Breast epithelium (tissue), 4 donors: Measurements from ENCODE around the gene CBX7. TPM values are rescaled to one million over a fixed set of nuclear protein-coding genes. Genes with fewer than 3 reads are reported as not detected.

Source experiments
- DNase-seq, 2 donors: peaks; one replicate each; pipeline ENCODE4 v3.0.0-alpha.2; 2019; ENCODE audit warnings: low spot score in 2 of 2
- H3K27ac ChIP-seq, 2 donors: fragments of 200-600 bp; sonication (generic) in 1 of 2; one replicate each; pipeline ENCODE4 v1.5.1; 2016 to 2019; ENCODE audit warnings: mild to moderate bottlenecking in 1 of 2
- H3K27me3 ChIP-seq, 2 donors: fragments of 200-600 bp; sonication (generic) in 1 of 2; one replicate each; pipeline versions ENCODE4 v1.5.1 to v1.6.0; 2017 to 2019; ENCODE audit warnings: control low read depth in 1 of 2, mild to moderate bottlenecking in 1 of 2
- H3K36me3 ChIP-seq: fragments of 200-600 bp; one replicate; pipeline ENCODE4 v1.5.1; 2019
- H3K4me1 ChIP-seq, 2 donors: fragments of 200-600 bp; sonication (generic); one replicate each; pipeline ENCODE4 v1.5.1; 2016 to 2019; ENCODE audit warnings: control low read depth in 1 of 2
- H3K4me3 ChIP-seq, 3 donors: fragments of 200-600 bp; sonication (generic); 1 replicate in 2 of 3; 2 replicates in 1 of 3; pipeline ENCODE4 v1.5.1; 2016 to 2019; ENCODE audit warnings: mild to moderate bottlenecking in 3 of 3, moderate library complexity in 2 of 3
- H3K9me3 ChIP-seq, 2 donors: fragments of 200-600 bp; sonication (generic) in 1 of 2; one replicate each; pipeline ENCODE4 v1.5.1; 2016 to 2019; ENCODE audit warnings: control low read depth in 1 of 2
- POLR2A ChIP-seq: fragments of 450-650 bp; IDR thresholded peaks from one replicate; pipeline ENCODE4 v1.6.1; 2016; ENCODE audit warnings: antibody characterized with exemption, mild to moderate bottlenecking, moderate library complexity
- POLR2AphosphoS5 ChIP-seq, 3 donors: sonication (generic); formaldehyde crosslinking; IDR thresholded peaks; one replicate each; pipeline ENCODE4 v1.6.1; 2017; ENCODE audit warnings: antibody characterized with exemption in 3 of 3
- intact Hi-C: fragments of 100-400 bp; cut with DNase I; formaldehyde crosslinking; loops from one replicate; pipeline ENCODE4 v1.15.1; 2023; ENCODE audit warnings: low total_unique reads
- total RNA-seq, 3 donors: library from RNA; depleted of rRNA; stranded (reverse); fragments of >200 nt; gene quantifications; one replicate each; pipeline ENCODE4 v1.1.0, GENCODE V29; 2016
- TF ChIP-seq, protein P1 (sequence below), 3 donors: fragments of 450-650 bp; IDR thresholded peaks; one replicate each; pipeline ENCODE4 v1.5.1; 2016 to 2017; ENCODE audit warnings: antibody characterized with exemption in 3 of 3, mild to moderate bottlenecking in 3 of 3, moderate library complexity in 3 of 3

The CBX7 gene
- total RNA-seq, 3 donors from 2014 or later = 57.1 to 71.9 (median 71.1) TPM

DNA sequence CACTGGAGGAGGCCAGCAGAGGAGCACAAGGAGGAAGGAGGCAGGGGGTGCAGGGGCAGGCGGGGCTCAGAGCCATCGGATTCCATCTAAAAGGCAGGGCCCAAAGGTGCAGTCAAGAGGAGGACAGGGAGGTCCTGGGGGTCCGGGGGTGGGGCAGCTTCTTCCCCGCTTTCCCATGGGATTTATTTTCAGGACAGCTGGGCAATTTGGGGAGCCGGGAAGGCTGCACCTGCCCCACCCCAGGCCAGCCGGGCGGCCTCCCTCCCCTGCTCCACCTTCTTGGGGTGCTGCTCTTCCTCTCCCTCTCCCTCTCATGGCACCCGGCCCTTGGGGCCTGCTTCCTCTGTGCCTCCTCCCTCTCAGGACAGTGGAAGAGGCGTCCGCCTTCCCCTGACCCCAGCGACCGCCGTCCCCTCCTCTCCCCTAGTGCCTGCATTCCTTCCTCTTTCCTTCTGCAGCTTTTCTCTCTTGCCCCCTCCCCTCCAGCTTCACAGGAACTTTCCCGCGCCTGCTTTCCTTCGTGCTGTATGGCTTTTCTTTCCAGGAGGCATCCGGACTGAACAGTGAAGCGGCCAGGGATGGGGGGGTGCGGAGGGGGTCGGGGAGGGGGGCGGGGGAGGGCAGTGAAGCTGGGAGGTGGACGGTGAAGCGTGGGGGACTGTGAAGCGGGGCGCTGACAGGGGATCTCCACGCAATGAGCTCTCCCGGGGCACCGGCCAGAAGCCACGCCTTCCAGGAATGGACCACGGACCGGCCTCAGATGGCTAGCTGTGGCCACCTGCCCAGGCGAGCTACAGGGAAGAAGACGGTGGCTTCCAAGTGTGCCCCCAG is 28.5 kb downstream of the CBX7 start:
- Histone ChIP-seq H3K27me3 (no peaks in the 10 kb centered on the region), H3K4me3 (no peak overlapping the region), H3K36me3 (no peaks in the 10 kb centered on the region), H3K27ac (no peak overlapping the region), H3K9me3 (no peaks in the 10 kb centered on the region), H3K4me1 (no peaks in the 10 kb centered on the region)
- intact Hi-C loops = no loop called here
- no peak for DNase-seq
- TF ChIP-seq POLR2AphosphoS5 (IDR thresholded peaks at IDR 0.05) (no peak), POLR2A (no peak)
- TF ChIP-seq, protein P1, sequence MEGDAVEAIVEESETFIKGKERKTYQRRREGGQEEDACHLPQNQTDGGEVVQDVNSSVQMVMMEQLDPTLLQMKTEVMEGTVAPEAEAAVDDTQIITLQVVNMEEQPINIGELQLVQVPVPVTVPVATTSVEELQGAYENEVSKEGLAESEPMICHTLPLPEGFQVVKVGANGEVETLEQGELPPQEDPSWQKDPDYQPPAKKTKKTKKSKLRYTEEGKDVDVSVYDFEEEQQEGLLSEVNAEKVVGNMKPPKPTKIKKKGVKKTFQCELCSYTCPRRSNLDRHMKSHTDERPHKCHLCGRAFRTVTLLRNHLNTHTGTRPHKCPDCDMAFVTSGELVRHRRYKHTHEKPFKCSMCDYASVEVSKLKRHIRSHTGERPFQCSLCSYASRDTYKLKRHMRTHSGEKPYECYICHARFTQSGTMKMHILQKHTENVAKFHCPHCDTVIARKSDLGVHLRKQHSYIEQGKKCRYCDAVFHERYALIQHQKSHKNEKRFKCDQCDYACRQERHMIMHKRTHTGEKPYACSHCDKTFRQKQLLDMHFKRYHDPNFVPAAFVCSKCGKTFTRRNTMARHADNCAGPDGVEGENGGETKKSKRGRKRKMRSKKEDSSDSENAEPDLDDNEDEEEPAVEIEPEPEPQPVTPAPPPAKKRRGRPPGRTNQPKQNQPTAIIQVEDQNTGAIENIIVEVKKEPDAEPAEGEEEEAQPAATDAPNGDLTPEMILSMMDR (IDR thresholded peaks at IDR 0.05) = no peak

DNA sequence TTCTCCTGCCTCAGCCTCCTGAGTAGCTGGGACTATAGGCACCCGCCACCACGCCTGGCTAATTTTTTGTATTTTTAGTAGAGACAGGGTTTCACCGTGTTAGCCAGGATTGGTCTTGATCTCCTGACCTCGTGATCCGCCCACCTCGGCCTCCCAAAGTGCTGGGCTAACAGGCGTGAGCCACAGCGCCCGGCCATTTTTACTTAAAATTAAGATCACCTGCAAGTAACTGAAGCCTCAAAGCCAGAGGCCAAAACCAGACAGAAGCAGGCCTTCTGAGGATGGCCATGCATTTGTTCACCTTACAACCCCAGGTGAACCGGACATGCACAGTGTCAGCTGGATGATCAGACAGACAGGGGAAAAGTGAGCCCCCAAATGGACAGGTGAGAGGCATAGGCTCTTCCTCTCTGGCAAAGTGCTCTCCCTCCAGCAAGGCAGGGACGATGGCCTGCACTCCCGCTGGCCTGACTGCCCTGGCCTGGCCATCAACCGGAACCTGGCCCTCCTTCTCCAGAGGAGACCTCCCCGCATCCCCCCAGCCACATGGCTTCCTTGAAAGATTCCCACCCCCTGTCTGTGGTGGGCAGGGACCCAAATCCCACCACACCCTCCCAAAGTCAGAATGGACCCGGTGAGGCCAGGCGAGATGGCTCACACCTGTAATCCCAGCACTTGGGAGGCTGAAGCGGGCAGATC is 29.6 kb downstream of the CBX7 start:
- no peak overlapping the region for H3K4me3 ChIP-seq
- intact Hi-C loops = no loop called here
- no peak overlapping the region for H3K27ac ChIP-seq
- no peak for DNase-seq
- no peak for TF ChIP-seq POLR2A
- TF ChIP-seq POLR2AphosphoS5 (IDR thresholded peaks at IDR 0.05) = no peak
- TF ChIP-seq, protein P1 (IDR thresholded peaks at IDR 0.05) = no peak
- no peaks in the 10 kb centered on the region for H3K27me3 ChIP-seq
- no peaks in the 10 kb centered on the region for H3K36me3 ChIP-seq
- no peaks in the 10 kb centered on the region for H3K9me3 ChIP-seq
- H3K4me1 ChIP-seq = no peaks in the 10 kb centered on the region

DNA sequence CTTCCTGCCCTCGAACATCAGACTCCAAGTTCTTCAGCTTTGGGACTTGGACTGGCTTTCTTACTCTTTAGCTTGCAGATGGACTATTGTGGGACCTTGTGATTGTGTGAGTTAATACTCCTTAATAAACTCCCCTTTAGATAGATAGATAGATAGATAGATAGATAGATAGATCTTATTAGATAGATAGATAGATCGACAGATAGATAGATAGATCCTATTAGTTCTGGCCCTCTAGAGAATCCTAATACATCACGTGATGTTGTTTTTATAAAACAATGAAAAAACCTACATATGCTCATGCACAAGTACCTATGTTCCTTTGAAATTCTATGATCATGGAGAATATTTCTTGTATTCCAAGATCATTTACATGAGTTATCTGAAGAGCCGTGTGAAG is 31.5 kb downstream of the CBX7 start:
- intact Hi-C loops = no loop called here
- Histone ChIP-seq H3K36me3 (no peaks in the 10 kb centered on the region), H3K9me3 (no peaks in the 10 kb centered on the region), H3K4me3 (no peak overlapping the region), H3K4me1 (no peaks in the 10 kb centered on the region), H3K27me3 (no peaks in the 10 kb centered on the region), H3K27ac (no peak overlapping the region)
- TF ChIP-seq POLR2A (no peak), POLR2AphosphoS5 (IDR thresholded peaks at IDR 0.05) (no peak)
- TF ChIP-seq, protein P1 (IDR thresholded peaks at IDR 0.05) = no peak
- DNase-seq = no peak

GRCh38 chr22:39117585-39118191 is 34.8 kb downstream of the CBX7 start:
- Histone ChIP-seq H3K9me3 (no peaks in the 10 kb centered on the region), H3K4me1 (no peaks in the 10 kb centered on the region), H3K27me3 (no peaks in the 10 kb centered on the region), H3K36me3 (no peaks in the 10 kb centered on the region), H3K27ac (no peak overlapping the region), H3K4me3 (no peak overlapping the region)
- intact Hi-C loops = no loop called here
- no peak for DNase-seq
- TF ChIP-seq POLR2A (no peak), POLR2AphosphoS5 (IDR thresholded peaks at IDR 0.05) (no peak)
- TF ChIP-seq, protein P1 (IDR thresholded peaks at IDR 0.05) = peak in 2 of 3 donors; percentile 37 to 44
